ENCODE results near the gene CRTC3. TPM values are rescaled to one million over a fixed set of nuclear protein-coding genes. Genes with fewer than 3 reads are reported as not detected.

Gene CRTC3
- total and polyA plus RNA-seq, 11 donors: 12.0 to 42.2 (median 24.0) TPM

GRCh38 chr15:90681480-90681879 is 151.8 kb downstream of the CRTC3 start:
- peak overlapping the region in 4 of 12 donors; percentile 5 to 76 (median 44) for H3K27ac ChIP-seq
- no peaks in the 10 kb centered on the region for H3K9me3 ChIP-seq
- H3K36me3 ChIP-seq: no peaks in the 10 kb centered on the region
- no peaks in the 10 kb centered on the region for H3K27me3 ChIP-seq
- ATAC-seq (peak in 1 of 4 donors; percentile 31), DNase-seq (peak in 1 of 5 donors; percentile 30)
- H3K4me1 ChIP-seq: peaks cover 0 to 28% (median 0%) of the 10 kb centered on the region in 12 donors
- 86 to 93% (median 90%) methylated on average over 9 of the region's 9 CpGs for WGBS, 4 donors
- intact Hi-C loops (cut with DNase I): no loop called here
- H3K4me3 ChIP-seq: no peak overlapping the region
- TF ChIP-seq POLR2A (IDR thresholded peaks at IDR 0.05): no peak
- no peak for TF ChIP-seq CTCF (IDR thresholded peaks at IDR 0.05)

GRCh38 chr15:90683371-90683770 is 153.6 kb downstream of the CRTC3 start:
- no peak overlapping the region for H3K27ac ChIP-seq
- 79 to 87% (median 84%) methylated on average over 10 of the region's 10 CpGs for WGBS, 4 donors
- intact Hi-C loops (cut with DNase I): no loop called here
- peaks cover 0 to 35% (median 0%) of the 10 kb centered on the region in 12 donors for H3K4me1 ChIP-seq
- ATAC-seq (no peak), DNase-seq (no peak)
- no peaks in the 10 kb centered on the region for H3K27me3 ChIP-seq
- H3K9me3 ChIP-seq: peaks cover 0 to under 1% (median 0%) of the 10 kb centered on the region in 12 donors
- TF ChIP-seq POLR2A (IDR thresholded peaks at IDR 0.05) (no peak), CTCF (IDR thresholded peaks at IDR 0.05) (no peak)
- no peaks in the 10 kb centered on the region for H3K36me3 ChIP-seq
- no peak overlapping the region for H3K4me3 ChIP-seq

GRCh38 chr15:90683876-90684275 is 154.2 kb downstream of the CRTC3 start:
- no peaks in the 10 kb centered on the region for H3K27me3 ChIP-seq
- WGBS, 4 donors: 91 to 94% (median 91%) methylated on average over 4 of the region's 4 CpGs
- ATAC-seq (no peak), DNase-seq (no peak)
- peaks cover 0 to 35% (median 0%) of the 10 kb centered on the region in 12 donors for H3K4me1 ChIP-seq
- TF ChIP-seq POLR2A (IDR thresholded peaks at IDR 0.05): no peak
- TF ChIP-seq CTCF (IDR thresholded peaks at IDR 0.05): no peak
- H3K27ac ChIP-seq: no peak overlapping the region
- no peaks in the 10 kb centered on the region for H3K36me3 ChIP-seq
- peaks cover 0 to 5% (median 0%) of the 10 kb centered on the region in 12 donors for H3K9me3 ChIP-seq
- intact Hi-C loops (cut with DNase I): no loop called here
- H3K4me3 ChIP-seq: no peak overlapping the region

GRCh38 chr15:90684281-90684680 is 154.6 kb downstream of the CRTC3 start:
- Histone ChIP-seq H3K4me3 (no peak overlapping the region), H3K27me3 (no peaks in the 10 kb centered on the region), H3K36me3 (no peaks in the 10 kb centered on the region), H3K4me1 (peaks cover 0 to 35% (median 0%) of the 10 kb centered on the region in 12 donors), H3K9me3 (peaks cover 0 to 9% (median 0%) of the 10 kb centered on the region in 12 donors), H3K27ac (no peak overlapping the region)
- 71 to 77% (median 75%) methylated on average over 4 to 5 of the region's 5 CpGs for WGBS, 4 donors
- DNase-seq (no peak), ATAC-seq (no peak)
- intact Hi-C loops (cut with DNase I): no loop called here
- no peak for TF ChIP-seq CTCF (IDR thresholded peaks at IDR 0.05)
- no peak for TF ChIP-seq POLR2A (IDR thresholded peaks at IDR 0.05)
